Right lobe of liver (tissue), 4 donors: ENCODE measurements around the gene HSPA12A.

Experiments
- CTCF ChIP-seq, 4 donors: fragments of 200-600 bp in 3 of 4; fragments of 450-650 bp in 1 of 4; IDR thresholded peaks; one replicate each; pipeline versions ENCODE4 v1.5.1 to v1.8.0; 2016 to 2022; ENCODE audit warnings: antibody characterized with exemption in 4 of 4, mild to moderate bottlenecking in 2 of 4
- POLR2A ChIP-seq: fragments of 450-650 bp; IDR thresholded peaks from one replicate; pipeline ENCODE4 v1.6.1; 2017; ENCODE audit warnings: antibody characterized with exemption, mild to moderate bottlenecking
- donor health status: DM: no; HTN: no; CAD: no.
- donor health status: DM: no; HTN: no; CAD: no.
- donor health status: DM: no; HTN: yes; CAD: no.

- TF ChIP-seq CTCF (IDR thresholded peaks at IDR 0.05) (no peak), POLR2A (no peak)
Observed at GRCh38 chr10:116737627-116738327, 4.6 kb downstream of the HSPA12A start.
